Bronchial smooth muscle cell (primary cell): ENCODE data around the gene PRAMEF4. TPM values are rescaled to one million over a fixed set of nuclear protein-coding genes. Genes with fewer than 3 reads are reported as not detected.

Source experiments
- total RNA-seq: library from RNA; depleted of rRNA; stranded (reverse); fragments of >200 nt; gene quantifications from 2 replicates; pipeline ENCODE4 v1.2.1, GENCODE V29; 2014

PRAMEF4 gene
- not detected in 2 replicates for total RNA-seq

DNA sequence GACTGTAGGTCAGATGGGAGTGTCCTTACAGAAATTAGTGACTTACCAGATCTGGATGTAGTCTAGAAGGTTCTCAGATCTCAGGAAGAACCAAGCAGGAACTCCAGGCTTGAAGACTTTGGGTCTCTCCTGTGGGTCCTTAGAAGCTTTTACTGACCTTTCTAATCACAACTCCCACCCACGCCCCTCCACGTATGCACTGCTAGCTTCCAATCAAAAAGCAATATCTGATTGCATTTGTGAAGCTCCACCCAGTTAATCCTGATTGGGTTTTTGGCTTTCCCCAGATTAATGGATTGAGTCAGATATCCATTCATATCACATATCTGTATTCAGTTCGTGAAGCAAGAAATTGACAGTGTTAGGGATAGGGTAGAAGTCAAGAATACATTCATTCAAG, at the start of gene PRAMEF4:
Gene PRAMEF4, minus strand, starts transcription at position 101 of the 400 bp plus-strand sequence. CDS start 2,807 bp downstream, outside the sequence.

GRCh38 chr1:12916310-12916709, 30.3 kb upstream of the PRAMEF4 start, which contains the start of gene PRAMEF7:
PRAMEF7 (plus strand) TSS chr1:12916610; CDS start chr1:12917693, 1,083 bp downstream.

GRCh38 chr1:12898170-12898569, 12.2 kb upstream of the PRAMEF4 start, which contains the start of gene PRAMEF10:
PRAMEF10 (minus strand) TSS chr1:12898270; CDS start chr1:12895847, 2,423 bp downstream.

DNA sequence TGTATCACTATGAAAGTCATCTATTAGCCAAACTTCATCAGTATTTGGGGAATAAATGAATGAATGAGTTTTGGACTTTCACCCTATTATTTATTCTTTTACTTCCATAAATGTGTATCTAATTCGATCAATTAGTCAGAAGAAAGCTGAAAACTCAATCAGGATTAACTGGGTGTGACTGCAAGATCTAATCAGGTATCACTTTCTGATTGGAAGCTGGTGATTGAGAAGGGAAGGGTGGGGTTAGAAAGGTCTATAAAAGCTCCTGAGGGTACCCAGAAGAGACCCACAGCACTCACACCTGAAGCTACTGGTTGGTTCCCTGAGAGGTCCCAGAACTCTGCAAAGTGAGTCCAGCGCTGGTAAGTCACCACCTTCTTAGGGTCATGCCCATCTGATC, 29.2 kb downstream of the PRAMEF4 start, which contains the start of gene PRAMEF2:
Gene PRAMEF2, plus strand, starts transcription at position 301 of the 400 bp plus-strand sequence. CDS start 1,924 bp downstream, outside the sequence.

DNA sequence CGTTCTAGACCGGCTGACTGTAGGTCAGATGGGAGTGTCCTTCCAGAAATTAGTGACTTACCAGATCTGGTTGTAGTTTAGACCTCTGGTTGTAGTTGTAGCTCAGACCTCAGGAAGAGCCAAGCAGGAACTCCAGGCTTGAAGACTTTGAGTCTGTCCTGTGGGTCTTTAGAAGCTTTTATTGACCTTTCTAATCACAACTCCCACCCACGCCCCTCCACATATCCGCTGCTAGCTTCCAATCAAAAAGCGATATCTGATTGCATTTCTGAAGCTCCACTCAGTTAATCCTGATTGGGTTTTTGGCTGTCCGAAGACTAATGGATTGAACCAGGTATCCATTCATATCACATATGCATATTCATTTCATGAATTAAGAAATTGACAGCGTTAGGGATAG, 37.4 kb downstream of the PRAMEF4 start, which contains the start of gene HNRNPCL1:
Gene HNRNPCL1, minus strand, starts transcription at position 101 of the 400 bp plus-strand sequence. CDS start 431 bp downstream, outside the sequence.

DNA sequence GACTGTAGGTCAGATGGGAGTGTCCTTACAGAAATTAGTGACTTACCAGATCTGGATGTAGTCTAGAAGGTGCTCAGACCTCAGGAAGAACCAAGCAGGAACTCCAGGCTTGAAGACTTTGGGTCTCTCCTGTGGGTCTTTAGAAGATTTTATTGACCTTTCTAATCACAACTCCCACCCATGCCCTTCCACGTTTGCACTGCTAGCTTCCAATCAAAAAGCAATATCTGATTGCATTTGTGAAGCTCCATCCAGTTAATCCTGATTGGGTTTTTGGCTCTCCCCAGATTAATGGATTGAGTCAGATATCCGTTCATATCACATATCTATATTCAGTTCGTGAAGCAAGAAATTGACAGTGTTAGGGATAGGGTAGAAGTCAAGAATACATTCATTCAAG, 54.7 kb downstream of the PRAMEF4 start, which contains the start of gene PRAMEF11:
Gene PRAMEF11, minus strand, starts transcription at position 101 of the 400 bp plus-strand sequence. CDS start 2,621 bp downstream, outside the sequence.

Other genes starting within 250 kb of the PRAMEF4 start
- gene AADACL4, start 242.1 kb downstream of the PRAMEF4 start, total RNA-seq, result 0.09 TPM in 1 of 2 replicates, not detected in the other
- not detected in 2 replicates for gene AADACL3, start 170.1 kb downstream of the PRAMEF4 start, total RNA-seq
- not detected in 2 replicates for gene CFAP107, start 140.0 kb downstream of the PRAMEF4 start, total RNA-seq
- gene PRAMEF12, start 112.5 kb downstream of the PRAMEF4 start, total RNA-seq, result not detected in 2 replicates
- under 0.01 TPM in 1 of 2 replicates, not detected in the other for gene PRAMEF1, start 94.8 kb downstream of the PRAMEF4 start, total RNA-seq
- not detected in 2 replicates for gene PRAMEF11, start 54.8 kb downstream of the PRAMEF4 start, total RNA-seq
- gene HNRNPCL1, start 37.5 kb downstream of the PRAMEF4 start, total RNA-seq, result not detected in 2 replicates
- gene PRAMEF2, start 29.1 kb downstream of the PRAMEF4 start, total RNA-seq, result not detected in 2 replicates
- under 0.01 TPM in 1 of 2 replicates, not detected in the other for gene PRAMEF10, start 12.1 kb upstream of the PRAMEF4 start, total RNA-seq
- gene PRAMEF7, start 30.4 kb upstream of the PRAMEF4 start, total RNA-seq, result not detected in 2 replicates
- gene PRAMEF6, start 61.4 kb upstream of the PRAMEF4 start, total RNA-seq, result not detected in 2 replicates
- not detected in 2 replicates for gene PRAMEF27, start 170.4 kb upstream of the PRAMEF4 start, total RNA-seq
- gene HNRNPCL3, start 174.6 kb upstream of the PRAMEF4 start, total RNA-seq, result not detected in 2 replicates
- not detected in 2 replicates for gene PRAMEF25, start 184.6 kb upstream of the PRAMEF4 start, total RNA-seq
- not detected in 2 replicates for gene HNRNPCL2, start 230.7 kb upstream of the PRAMEF4 start, total RNA-seq